SK-N-SH (cell line): ENCODE data around the gene CASZ1. TPM values are rescaled to one million over a fixed set of nuclear protein-coding genes. Genes with fewer than 3 reads are reported as not detected.

Source experiments
- CTCF ChIA-PET: fragments of 300-600, 350-600 bp; formaldehyde crosslinking; extraction: SDS; loops from one replicate; lab custom pipeline; 2021; lab: Yijun Ruan, JAX
- POLR2A ChIA-PET: fragments of 350-600 bp; sonication (Branson Sonifier 250); formaldehyde crosslinking; extraction: SDS; loops from one replicate; lab custom pipeline; 2020; ENCODE audit warnings: antibody characterized with exemption, inconsistent platforms; lab: Yijun Ruan, JAX
- DNase-seq: peaks from one replicate; pipeline ENCODE4 v3.0.0; 2012
- H2AFZ ChIP-seq: fragments of 200-600 bp; sonication (generic); 2 replicates; pipeline ENCODE4 v1.8.1; 2016; ENCODE audit warnings: antibody characterized with exemption, mild to moderate bottlenecking, low read depth
- H3F3A ChIP-seq: fragments of 200-600 bp; sonication (generic); replicated peaks from 2 replicates; pipeline ENCODE3; 2016; ENCODE audit warnings: antibody characterized with exemption, mild to moderate bottlenecking; ENCODE audit not compliant: insufficient read depth
- H3K27ac ChIP-seq, 2 experiments: fragments of 200-500 bp in 1 of 2; fragments of 200-600 bp in 1 of 2; sonication (Bioruptor generic) in 1 of 2; sonication (generic), shearing (Covaris generic) in 1 of 2; 2 replicates each; pipeline versions ENCODE4 v1.5.1 to v1.6.1; 2014 to 2016; ENCODE audit warnings: low read depth in 2 of 2, inconsistent platforms in 1 of 2, low read length in 1 of 2, mild to moderate bottlenecking in 1 of 2, mixed read lengths in 1 of 2
- H3K27me3 ChIP-seq: fragments of 200-600 bp; sonication (generic), shearing (Covaris generic); 2 replicates; pipeline ENCODE4 v1.6.1; 2016; ENCODE audit warnings: mixed run types; ENCODE audit not compliant: insufficient read depth
- H3K36me3 ChIP-seq, 2 experiments: fragments of 200-500 bp in 1 of 2; fragments of 200-600 bp in 1 of 2; sonication (Bioruptor generic) in 1 of 2; sonication (generic) in 1 of 2; replicated peaks in 1 of 2; 2 replicates each; pipeline versions ENCODE3 to v1.5.1; 2014 to 2016; ENCODE audit warnings: low read length in 1 of 2, mild to moderate bottlenecking in 1 of 2; ENCODE audit not compliant: insufficient read depth in 2 of 2, control insufficient read depth in 1 of 2
- H3K4me1 ChIP-seq, 2 experiments: fragments of 200-500 bp in 1 of 2; fragments of 200-600 bp in 1 of 2; sonication (Bioruptor generic) in 1 of 2; sonication (generic), shearing (Covaris generic) in 1 of 2; 2 replicates each; pipeline versions ENCODE4 v1.5.1 to v1.6.1; 2014 to 2016; ENCODE audit warnings: low read depth in 1 of 2, low read length in 1 of 2, mixed run types in 1 of 2; ENCODE audit not compliant: insufficient read depth in 2 of 2, control insufficient read depth in 1 of 2
- H3K4me2 ChIP-seq: fragments of 200-600 bp; sonication (generic), shearing (Covaris generic); 2 replicates; pipeline ENCODE4 v1.6.1; 2017; ENCODE audit warnings: mixed run types
- H3K4me3 ChIP-seq, 2 experiments: fragments of 200-500 bp in 1 of 2; fragments of 200-600 bp in 1 of 2; sonication (Bioruptor generic) in 1 of 2; sonication (generic), shearing (Covaris generic) in 1 of 2; 2 replicates each; pipeline versions ENCODE4 v1.5.1 to v1.8.1; 2014 to 2016; ENCODE audit warnings: low read depth in 2 of 2, inconsistent platforms in 1 of 2, low read length in 1 of 2, mild to moderate bottlenecking in 1 of 2, mixed read lengths in 1 of 2, moderate library complexity in 1 of 2
- H3K79me2 ChIP-seq: fragments of 200-600 bp; sonication (generic); 2 replicates; pipeline ENCODE4 v1.8.1; 2017; ENCODE audit warnings: mild to moderate bottlenecking; ENCODE audit not compliant: insufficient read depth
- H3K9ac ChIP-seq: fragments of 200-600 bp; sonication (generic); 2 replicates; pipeline ENCODE4 v1.6.1; 2017; ENCODE audit warnings: mixed run types
- H3K9me2 ChIP-seq: fragments of 200-600 bp; sonication (generic); 2 replicates; pipeline ENCODE4 v1.6.1; 2017; ENCODE audit warnings: mixed run types
- H3K9me3 ChIP-seq: fragments of 200-600 bp; sonication (generic); 2 replicates; pipeline ENCODE4 v1.6.1; 2017; ENCODE audit warnings: mixed run types, mild to moderate bottlenecking, moderate library complexity
- H4K20me1 ChIP-seq: fragments of 200-600 bp; sonication (generic); 2 replicates; pipeline ENCODE4 v1.6.1; 2017; ENCODE audit warnings: mild to moderate bottlenecking, mixed run types; ENCODE audit not compliant: insufficient read depth
- CHD2 ChIP-seq: fragments of 150-350 bp; IDR thresholded peaks from 2 replicates; pipeline ENCODE4 v1.6.1; 2018; ENCODE audit warnings: low read length; ENCODE audit not compliant: partially characterized antibody
- FOXM1 ChIP-seq: IDR thresholded peaks from 2 replicates; pipeline ENCODE4 v1.4.0; 2012; ENCODE audit warnings: low read depth, mild to moderate bottlenecking
- JUND ChIP-seq: IDR thresholded peaks from 2 replicates; pipeline ENCODE4 v1.4.0; 2012
- RAD21 ChIP-seq: IDR thresholded peaks from 2 replicates; pipeline ENCODE4 v1.6.1; 2012; ENCODE audit warnings: mild to moderate bottlenecking, low read length
- RFX5 ChIP-seq: IDR thresholded peaks from 2 replicates; pipeline ENCODE4 v1.6.1; 2012; ENCODE audit warnings: mild to moderate bottlenecking, improper control_type of control experiment, low read length
- RXRA ChIP-seq: IDR thresholded peaks from 2 replicates; pipeline ENCODE4 v1.4.0; 2012; ENCODE audit warnings: low read depth, mild to moderate bottlenecking, borderline replicate concordance
- SMC3 ChIP-seq: IDR thresholded peaks from 2 replicates; pipeline ENCODE4 v1.6.1; 2012; ENCODE audit warnings: low read depth, low read length, improper control_type of control experiment
- TCF12 ChIP-seq: IDR thresholded peaks from 2 replicates; pipeline ENCODE4 v1.4.0; 2012
- USF1 ChIP-seq: IDR thresholded peaks from 2 replicates; pipeline ENCODE4 v1.4.0; 2012; ENCODE audit warnings: low read depth, borderline replicate concordance
- YY1 ChIP-seq: IDR thresholded peaks from 2 replicates; pipeline ENCODE4 v1.4.0; 2012; ENCODE audit warnings: low read depth, mild to moderate bottlenecking
- WGBS: methylation state at CpG from one replicate; pipeline ENCODE4 v1.1.6; 2017; ENCODE audit warnings: low lambda C conversion rate; 5-methylcytosine and 5-hydroxymethylcytosine counted together
- polyA plus RNA-seq, 3 experiments: library from polyadenylated mRNA; depleted of rRNA; stranded (reverse); fragments of >200 nt; gene quantifications; 2 replicates each; pipeline ENCODE4 v1.2.3, GENCODE V29; 2012
- TF ChIP-seq, protein P1 (sequence below): IDR thresholded peaks from 2 replicates; pipeline ENCODE4; 2012
- TF ChIP-seq, protein P2 (sequence below): IDR thresholded peaks from 2 replicates; pipeline ENCODE4 v1.4.0; 2012; ENCODE audit warnings: low read depth, borderline replicate concordance
- TF ChIP-seq, protein P3 (sequence below): fragments of 150-350 bp; IDR thresholded peaks from 2 replicates; pipeline ENCODE4 v1.6.1; 2017; ENCODE audit warnings: antibody characterized with exemption, low read length, low read depth, borderline replicate concordance
- TF ChIP-seq, protein P4 (sequence below): fragments of 200-600 bp; sonication (generic); IDR thresholded peaks from 2 replicates; pipeline ENCODE4 v1.6.1; 2017; ENCODE audit warnings: antibody characterized with exemption, mild to moderate bottlenecking, moderate library complexity
- TF ChIP-seq, protein P5 (sequence below): IDR thresholded peaks from 2 replicates; pipeline ENCODE4 v1.4.0; 2012; ENCODE audit warnings: low read depth

CASZ1 gene
- polyA plus RNA-seq, 1 of the 3 experiments (the other 2 are of a cell fraction): 0.51 TPM

DNA sequence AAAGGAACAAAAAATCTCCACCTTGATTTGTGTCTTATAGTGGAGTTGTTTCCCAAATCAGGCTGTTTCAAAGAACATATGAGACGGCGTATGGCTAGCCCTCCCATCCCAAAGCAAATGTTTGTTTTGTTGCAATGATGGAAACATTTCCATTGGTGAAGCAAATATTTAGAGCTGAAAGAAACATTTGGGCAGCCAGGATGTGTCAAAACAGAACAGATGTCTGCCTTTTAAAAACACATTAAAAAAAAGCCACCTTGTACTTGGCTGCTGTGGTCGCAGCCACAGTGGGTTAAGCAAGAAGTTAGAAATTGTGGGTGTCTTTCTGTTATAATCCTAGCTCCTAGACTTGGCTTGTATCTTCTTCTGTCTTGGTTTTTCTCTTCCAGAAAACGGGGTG, 205.4 kb downstream of the CASZ1 start (continued):
- no peak for TF ChIP-seq CHD2
- TF ChIP-seq, protein P1, sequence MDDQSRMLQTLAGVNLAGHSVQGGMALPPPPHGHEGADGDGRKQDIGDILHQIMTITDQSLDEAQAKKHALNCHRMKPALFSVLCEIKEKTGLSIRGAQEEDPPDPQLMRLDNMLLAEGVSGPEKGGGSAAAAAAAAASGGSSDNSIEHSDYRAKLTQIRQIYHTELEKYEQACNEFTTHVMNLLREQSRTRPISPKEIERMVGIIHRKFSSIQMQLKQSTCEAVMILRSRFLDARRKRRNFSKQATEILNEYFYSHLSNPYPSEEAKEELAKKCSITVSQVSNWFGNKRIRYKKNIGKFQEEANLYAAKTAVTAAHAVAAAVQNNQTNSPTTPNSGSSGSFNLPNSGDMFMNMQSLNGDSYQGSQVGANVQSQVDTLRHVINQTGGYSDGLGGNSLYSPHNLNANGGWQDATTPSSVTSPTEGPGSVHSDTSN: no peak
- no peak for TF ChIP-seq RXRA
- TF ChIP-seq FOXM1: no peak
- TF ChIP-seq, protein P2, sequence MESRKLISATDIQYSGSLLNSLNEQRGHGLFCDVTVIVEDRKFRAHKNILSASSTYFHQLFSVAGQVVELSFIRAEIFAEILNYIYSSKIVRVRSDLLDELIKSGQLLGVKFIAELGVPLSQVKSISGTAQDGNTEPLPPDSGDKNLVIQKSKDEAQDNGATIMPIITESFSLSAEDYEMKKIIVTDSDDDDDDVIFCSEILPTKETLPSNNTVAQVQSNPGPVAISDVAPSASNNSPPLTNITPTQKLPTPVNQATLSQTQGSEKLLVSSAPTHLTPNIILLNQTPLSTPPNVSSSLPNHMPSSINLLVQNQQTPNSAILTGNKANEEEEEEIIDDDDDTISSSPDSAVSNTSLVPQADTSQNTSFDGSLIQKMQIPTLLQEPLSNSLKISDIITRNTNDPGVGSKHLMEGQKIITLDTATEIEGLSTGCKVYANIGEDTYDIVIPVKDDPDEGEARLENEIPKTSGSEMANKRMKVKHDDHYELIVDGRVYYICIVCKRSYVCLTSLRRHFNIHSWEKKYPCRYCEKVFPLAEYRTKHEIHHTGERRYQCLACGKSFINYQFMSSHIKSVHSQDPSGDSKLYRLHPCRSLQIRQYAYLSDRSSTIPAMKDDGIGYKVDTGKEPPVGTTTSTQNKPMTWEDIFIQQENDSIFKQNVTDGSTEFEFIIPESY: no peak
- TF ChIP-seq SMC3: no peak

- H3K27me3 ChIP-seq: no peaks in the 10 kb centered on the region
- no peaks in the 10 kb centered on the region for H3K9me2 ChIP-seq
- H2AFZ ChIP-seq: no peak overlapping the region
- CTCF ChIA-PET: interaction anchor here (1.0 kb wide), 1 partner anchor 9 kb away, joined by 5 read pairs; no protein-coding TSS in a partner anchor
- POLR2A ChIA-PET: no interaction called here
- no peak overlapping the region for H3K4me2 ChIP-seq
- H3K79me2 ChIP-seq: no peaks in the 10 kb centered on the region
- TF ChIP-seq RFX5: no peak
- peaks cover 0 to under 1% of the 10 kb centered on the region in 2 experiments; a peak in 1 of 4 replicates for H3K4me1 ChIP-seq
- H3K9ac ChIP-seq: no peak overlapping the region
- H3K36me3 ChIP-seq: peaks cover 0 to 7% of the 10 kb centered on the region in 2 experiments
- H3K4me3 ChIP-seq: no peak overlapping the region
- 0 out of 2 replicates have a peak, but pooled peaks cover 3% of the 10 kb centered on the region for H3K9me3 ChIP-seq
- 94% methylated on average over 4 of the region's 5 CpGs for WGBS
- DNase-seq: no peak
- peaks cover 4% of the 10 kb centered on the region for H3F3A ChIP-seq
- no peaks in the 10 kb centered on the region for H4K20me1 ChIP-seq
- no peak overlapping the region for H3K27ac ChIP-seq
Measured at GRCh38 chr1:10589074-10589473, 207.4 kb downstream of the CASZ1 start.

GRCh38 chr1:10588640-10589039, 207.8 kb downstream of the CASZ1 start:
- H3K79me2 ChIP-seq: no peaks in the 10 kb centered on the region
- peaks cover 0 to 7% of the 10 kb centered on the region in 2 experiments for H3K36me3 ChIP-seq
- 95% methylated on average over 5 of the region's 5 CpGs for WGBS
- no peaks in the 10 kb centered on the region for H3K27me3 ChIP-seq
- ChIA-PET POLR2A (no interaction called here), CTCF (interaction anchor here (1.0 kb wide), 1 partner anchor 9 kb away, joined by 5 read pairs; no protein-coding TSS in a partner anchor)
- no peaks in the 10 kb centered on the region for H4K20me1 ChIP-seq
- H3K9me2 ChIP-seq: no peaks in the 10 kb centered on the region
- H3K9ac ChIP-seq: no peak overlapping the region
- no peak overlapping the region for H2AFZ ChIP-seq
- TF ChIP-seq RXRA: no peak
- TF ChIP-seq, protein P3, sequence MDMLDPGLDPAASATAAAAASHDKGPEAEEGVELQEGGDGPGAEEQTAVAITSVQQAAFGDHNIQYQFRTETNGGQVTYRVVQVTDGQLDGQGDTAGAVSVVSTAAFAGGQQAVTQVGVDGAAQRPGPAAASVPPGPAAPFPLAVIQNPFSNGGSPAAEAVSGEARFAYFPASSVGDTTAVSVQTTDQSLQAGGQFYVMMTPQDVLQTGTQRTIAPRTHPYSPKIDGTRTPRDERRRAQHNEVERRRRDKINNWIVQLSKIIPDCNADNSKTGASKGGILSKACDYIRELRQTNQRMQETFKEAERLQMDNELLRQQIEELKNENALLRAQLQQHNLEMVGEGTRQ: no peak
- no peak for TF ChIP-seq JUND
- no peak for TF ChIP-seq USF1
- TF ChIP-seq YY1: no peak
- TF ChIP-seq, protein P4, sequence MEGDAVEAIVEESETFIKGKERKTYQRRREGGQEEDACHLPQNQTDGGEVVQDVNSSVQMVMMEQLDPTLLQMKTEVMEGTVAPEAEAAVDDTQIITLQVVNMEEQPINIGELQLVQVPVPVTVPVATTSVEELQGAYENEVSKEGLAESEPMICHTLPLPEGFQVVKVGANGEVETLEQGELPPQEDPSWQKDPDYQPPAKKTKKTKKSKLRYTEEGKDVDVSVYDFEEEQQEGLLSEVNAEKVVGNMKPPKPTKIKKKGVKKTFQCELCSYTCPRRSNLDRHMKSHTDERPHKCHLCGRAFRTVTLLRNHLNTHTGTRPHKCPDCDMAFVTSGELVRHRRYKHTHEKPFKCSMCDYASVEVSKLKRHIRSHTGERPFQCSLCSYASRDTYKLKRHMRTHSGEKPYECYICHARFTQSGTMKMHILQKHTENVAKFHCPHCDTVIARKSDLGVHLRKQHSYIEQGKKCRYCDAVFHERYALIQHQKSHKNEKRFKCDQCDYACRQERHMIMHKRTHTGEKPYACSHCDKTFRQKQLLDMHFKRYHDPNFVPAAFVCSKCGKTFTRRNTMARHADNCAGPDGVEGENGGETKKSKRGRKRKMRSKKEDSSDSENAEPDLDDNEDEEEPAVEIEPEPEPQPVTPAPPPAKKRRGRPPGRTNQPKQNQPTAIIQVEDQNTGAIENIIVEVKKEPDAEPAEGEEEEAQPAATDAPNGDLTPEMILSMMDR: no peak
- TF ChIP-seq, protein P5, sequence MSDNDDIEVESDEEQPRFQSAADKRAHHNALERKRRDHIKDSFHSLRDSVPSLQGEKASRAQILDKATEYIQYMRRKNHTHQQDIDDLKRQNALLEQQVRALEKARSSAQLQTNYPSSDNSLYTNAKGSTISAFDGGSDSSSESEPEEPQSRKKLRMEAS: no peak
- no peak for TF ChIP-seq TCF12
- TF ChIP-seq, protein P1: no peak
- TF ChIP-seq RAD21: no peak
- no peaks in the 10 kb centered on the region for H3K4me1 ChIP-seq
- H3K4me3 ChIP-seq: no peak overlapping the region
- H3K4me2 ChIP-seq: no peak overlapping the region
- H3K27ac ChIP-seq: no peak overlapping the region
- H3K9me3 ChIP-seq: 0 out of 2 replicates have a peak, but pooled peaks cover 3% of the 10 kb centered on the region
- peaks cover 4% of the 10 kb centered on the region for H3F3A ChIP-seq
- no peak for DNase-seq
